CD1c-positive myeloid dendritic cell (primary cell): ENCODE results near the gene SLPI.

Experiments used
- DNase-seq: peaks from one replicate; pipeline ENCODE4 v3.0.0-alpha.2; 2016; ENCODE audit errors: extremely low spot score

SLPI gene

GRCh38 chr20:45254383-45255262 lies at the start of gene SLPI:
SLPI (minus strand) TSS chr20:45254564; CDS start chr20:45254543, 21 bp downstream.
- DNase-seq = peak; percentile 69

GRCh38 chr20:45303586-45304463 lies 49.5 kb upstream of the SLPI start:
- DNase-seq = no peak

- DNase-seq = no peak
Measured at GRCh38 chr20:45301824-45302271, 47.5 kb upstream of the SLPI start.

GRCh38 chr20:45300961-45301360 lies 46.6 kb upstream of the SLPI start:
- no peak for DNase-seq

GRCh38 chr20:45299786-45300185 lies 45.4 kb upstream of the SLPI start:
- no peak for DNase-seq

GRCh38 chr20:45297786-45298497 lies 43.6 kb upstream of the SLPI start:
- DNase-seq = no peak

- DNase-seq = no peak
Measured at GRCh38 chr20:45294659-45295058, 40.3 kb upstream of the SLPI start.

- no peak for DNase-seq
Measured at GRCh38 chr20:45294003-45294368, 39.6 kb upstream of the SLPI start.

GRCh38 chr20:45293041-45294002 lies 39.0 kb upstream of the SLPI start:
- peak; percentile 82 for DNase-seq

- DNase-seq = no peak
Measured at GRCh38 chr20:45292343-45292742, 38.0 kb upstream of the SLPI start.

- no peak for DNase-seq
Measured at GRCh38 chr20:45291526-45291925, 37.2 kb upstream of the SLPI start.

GRCh38 chr20:45290677-45291355 lies 36.5 kb upstream of the SLPI start:
- DNase-seq = peak; percentile 82

GRCh38 chr20:45289942-45290676 lies 35.7 kb upstream of the SLPI start:
- DNase-seq = no peak

GRCh38 chr20:45288860-45289259 lies 34.5 kb upstream of the SLPI start:
- no peak for DNase-seq

GRCh38 chr20:45288376-45288775 lies 34.0 kb upstream of the SLPI start:
- DNase-seq = no peak

GRCh38 chr20:45283551-45284057 lies 29.2 kb upstream of the SLPI start:
- DNase-seq = peak; percentile 15

GRCh38 chr20:45282700-45283550 lies 28.6 kb upstream of the SLPI start:
- DNase-seq = no peak

- no peak for DNase-seq
Measured at GRCh38 chr20:45279992-45280391, 25.6 kb upstream of the SLPI start.
